HG02943 (cell line): ENCODE data around the gene PABPN1.

Source experiments
- ATAC-seq: cut with Tn5 transposase; IDR thresholded peaks from one replicate; pipeline ENCODE4 v1.9.1; 2021; ENCODE audit warnings: mild to moderate bottlenecking, low read depth, moderate library complexity; ENCODE audit not compliant: unreplicated experiment

Gene PABPN1

GRCh38 chr14:23355871-23356435 is 34.7 kb downstream of the PABPN1 start:
- no peak for ATAC-seq

GRCh38 chr14:23356662-23357061 is 35.4 kb downstream of the PABPN1 start:
- ATAC-seq: no peak

GRCh38 chr14:23357261-23357660 is 36.0 kb downstream of the PABPN1 start:
- ATAC-seq: no peak

GRCh38 chr14:23358042-23358441 is 36.8 kb downstream of the PABPN1 start:
- no peak for ATAC-seq

GRCh38 chr14:23358553-23359166 is 37.4 kb downstream of the PABPN1 start:
- no peak for ATAC-seq

- ATAC-seq: no peak
Observed at GRCh38 chr14:23359167-23359626, 37.9 kb downstream of the PABPN1 start.

GRCh38 chr14:23359722-23360447 is 38.6 kb downstream of the PABPN1 start:
- ATAC-seq: no peak

- no peak for ATAC-seq
Observed at GRCh38 chr14:23360496-23360895, 39.2 kb downstream of the PABPN1 start.

GRCh38 chr14:23361320-23361719 is 40.1 kb downstream of the PABPN1 start:
- ATAC-seq: no peak

- no peak for ATAC-seq
Observed at GRCh38 chr14:23361763-23362162, 40.5 kb downstream of the PABPN1 start.

GRCh38 chr14:23362200-23362599 is 40.9 kb downstream of the PABPN1 start:
- ATAC-seq: no peak

GRCh38 chr14:23364164-23365035 is 43.1 kb downstream of the PABPN1 start:
- no peak for ATAC-seq

- no peak for ATAC-seq
Observed at GRCh38 chr14:23365036-23365731, 43.9 kb downstream of the PABPN1 start, which contains the start of gene EFS. Gene EFS, minus strand, starts transcription at chr14:23365172. Its CDS starts 147 bp downstream, at chr14:23365025.

- ATAC-seq: no peak
Observed at GRCh38 chr14:23365732-23366425, 44.6 kb downstream of the PABPN1 start.

- no peak for ATAC-seq
Observed at GRCh38 chr14:23366426-23366921, 45.2 kb downstream of the PABPN1 start.

- no peak for ATAC-seq
Observed at GRCh38 chr14:23370221-23370620, 49.0 kb downstream of the PABPN1 start.

GRCh38 chr14:23371865-23372264 is 50.6 kb downstream of the PABPN1 start:
- ATAC-seq: no peak

- no peak for ATAC-seq
Observed at GRCh38 chr14:23372509-23372908, 51.3 kb downstream of the PABPN1 start, which contains the start of gene IL25. Gene IL25, plus strand, starts transcription at chr14:23372809.

- no peak for ATAC-seq
Observed at GRCh38 chr14:23373041-23373440, 51.8 kb downstream of the PABPN1 start.
